Endothelial cell of umbilical vein (primary cell): ENCODE measurements around the gene KMT2C. TPM values are rescaled to one million over a fixed set of nuclear protein-coding genes. Genes with fewer than 3 reads are reported as not detected.

Experiments
- BruUV-seq: library from RNA; stranded (reverse); fragments of 400-500 nt; replicated peaks from 2 replicates; lab custom pipeline; 2021; lab: Mats Ljungman, UMichigan
- CTCF ChIA-PET: fragments of 300-600, 350-600 bp; sonication (Branson Sonifier 250); formaldehyde crosslinking; loops from one replicate; lab custom pipeline; 2021; ENCODE audit warnings: antibody characterized with exemption, inconsistent platforms; lab: Charles Lee
- POLR2A ChIA-PET: fragments of 300-600, 350-600 bp; sonication (Branson Sonifier 250); formaldehyde crosslinking; loops from one replicate; lab custom pipeline; 2021; ENCODE audit warnings: antibody characterized with exemption, inconsistent platforms; lab: Charles Lee
- DNase-seq: peaks from one replicate; pipeline ENCODE4 v3.0.0-alpha.2; 2011; ENCODE audit warnings: low read depth, low spot score
- FAIRE-seq: peaks from 2 replicates; lab custom pipeline; 2011; peaks lifted over from hg19 to GRCh38; lab: Jason Lieb, UNC
- H2AFZ ChIP-seq: 2 replicates; pipeline ENCODE4 v1.6.0; 2012; ENCODE audit warnings: low read depth, low read length, control low read depth, inconsistent platforms
- H3K27ac ChIP-seq: 2 replicates; pipeline ENCODE4 v1.5.1; 2011; ENCODE audit warnings: low read depth, mild to moderate bottlenecking, control low read depth, low read length, moderate library complexity; ENCODE audit not compliant: insufficient read depth
- H3K27me3 ChIP-seq, 2 experiments: 2 replicates each; pipeline versions ENCODE4 v1.6.0 to v1.6.1; 2011; ENCODE audit warnings: low read length in 2 of 2, mixed read lengths in 1 of 2; ENCODE audit not compliant: control insufficient read depth in 2 of 2, insufficient read depth in 2 of 2
- H3K36me3 ChIP-seq, 2 experiments: 2 replicates in 1 of 2; 3 replicates in 1 of 2; pipeline ENCODE4 v1.5.1; 2011; ENCODE audit warnings: low read length in 2 of 2, mild to moderate bottlenecking in 1 of 2, moderate library complexity in 1 of 2; ENCODE audit not compliant: control insufficient read depth in 2 of 2, insufficient read depth in 2 of 2; ENCODE audit errors: extremely low read depth in 1 of 2
- H3K4me1 ChIP-seq: 3 replicates; pipeline ENCODE4 v1.5.1; 2011; ENCODE audit warnings: mild to moderate bottlenecking, low read length; ENCODE audit not compliant: control insufficient read depth, insufficient read depth; ENCODE audit errors: extremely low read depth
- H3K4me2 ChIP-seq: 2 replicates; pipeline ENCODE4 v1.6.1; 2011; ENCODE audit warnings: low read length, control low read depth, mixed read lengths; ENCODE audit not compliant: insufficient read depth
- H3K4me3 ChIP-seq, 3 experiments: fragments of 200-600 bp in 1 of 3; sonication (generic), shearing (Covaris generic) in 1 of 3; replicated peaks in 1 of 3; 2 replicates each; pipeline ENCODE4 v1.5.1; 2011 to 2016; ENCODE audit warnings: control low read depth in 3 of 3, low read length in 3 of 3, mild to moderate bottlenecking in 2 of 3, inconsistent platforms in 1 of 3, low read depth in 1 of 3, moderate library complexity in 1 of 3; ENCODE audit not compliant: insufficient read depth in 1 of 3
- H3K79me2 ChIP-seq: 2 replicates; pipeline ENCODE4 v1.6.0; 2012; ENCODE audit warnings: low read length, inconsistent platforms; ENCODE audit not compliant: control insufficient read depth, insufficient read depth
- H3K9ac ChIP-seq: replicated peaks from 2 replicates; pipeline ENCODE3; 2011; ENCODE audit warnings: low read length, control low read depth; ENCODE audit not compliant: insufficient read depth; ENCODE audit errors: extremely low read depth
- H3K9me1 ChIP-seq: replicated peaks from 3 replicates; pipeline ENCODE4 v1.6.0; 2011; ENCODE audit warnings: mild to moderate bottlenecking, low read length; ENCODE audit not compliant: control insufficient read depth, insufficient read depth; ENCODE audit errors: extremely low read depth
- H3K9me3 ChIP-seq: replicated peaks from 2 replicates; pipeline ENCODE4 v1.5.1; 2012; ENCODE audit warnings: low read length, inconsistent platforms; ENCODE audit not compliant: control insufficient read depth, insufficient read depth
- H4K20me1 ChIP-seq: replicated peaks from 2 replicates; pipeline ENCODE3; 2011; ENCODE audit warnings: mild to moderate bottlenecking, low read length; ENCODE audit not compliant: control insufficient read depth, insufficient read depth; ENCODE audit errors: extremely low read depth
- EZH2 ChIP-seq: IDR thresholded peaks from 2 replicates; pipeline ENCODE4 v1.6.1; 2012; ENCODE audit warnings: borderline replicate concordance, low read depth, mild to moderate bottlenecking, moderate library complexity, low read length, inconsistent platforms; ENCODE audit not compliant: severe bottlenecking
- FOS ChIP-seq: IDR thresholded peaks from 2 replicates; pipeline ENCODE4 v1.6.1; 2011; ENCODE audit warnings: mild to moderate bottlenecking, low read length, moderate library complexity, borderline replicate concordance; ENCODE audit not compliant: insufficient read depth
- GATA2 ChIP-seq: IDR thresholded peaks from 2 replicates; pipeline ENCODE4 v1.7.0; 2011; ENCODE audit warnings: low read depth, mild to moderate bottlenecking, moderate library complexity, mixed read lengths, low read length; ENCODE audit not compliant: insufficient read length, insufficient read depth
- JUN ChIP-seq: IDR thresholded peaks from 2 replicates; pipeline ENCODE4 v1.6.1; 2011; ENCODE audit warnings: borderline replicate concordance, low read depth; ENCODE audit not compliant: insufficient read length, insufficient read depth
- MYC ChIP-seq: IDR thresholded peaks from one replicate; pipeline ENCODE4 v1.6.1; 2011; ENCODE audit warnings: mild to moderate bottlenecking, low read depth, low read length
- POLR2A ChIP-seq: IDR thresholded peaks from 2 replicates; pipeline ENCODE4 v1.6.1; 2012; ENCODE audit warnings: low read depth, mild to moderate bottlenecking, control low read depth, low read length
- POLR2AphosphoS5 ChIP-seq: IDR thresholded peaks from 2 replicates; pipeline ENCODE4 v1.6.1; 2012; ENCODE audit warnings: low read depth, mild to moderate bottlenecking, control low read depth, low read length, moderate library complexity; ENCODE audit not compliant: insufficient read depth
- dilution Hi-C: fragments of 300-500 bp; cut with MboI; formaldehyde crosslinking; loops from one replicate; pipeline ENCODE4 v1.15.0; 2019; ENCODE audit warnings: low sequenced_read_pairs; ENCODE audit not compliant: extremely low pct_ligation_motif_present
- intact Hi-C: fragments of 100-400 bp; cut with micrococcal nuclease; formaldehyde crosslinking; loops from one replicate; pipeline ENCODE4 v1.10.0; 2022
- polyA plus RNA-seq, 4 experiments: library from polyadenylated mRNA; depleted of rRNA in 3 of 4; stranded (reverse) in 3 of 4; unstranded in 1 of 4; fragments of >200 nt; gene quantifications; 2 replicates each; pipeline versions ENCODE4 v1.2.1 to v1.2.3, GENCODE V29; 2011 to 2012; ENCODE audit warnings: missing spikeins in 1 of 4
- total RNA-seq: library from RNA; stranded (reverse); gene quantifications from 2 replicates; pipeline ENCODE4 v1.2.3, GENCODE V29; 2021
- TF ChIP-seq, protein P1 (sequence below): IDR thresholded peaks from 2 replicates; pipeline ENCODE4 v1.6.1; 2011; ENCODE audit not compliant: insufficient read depth, insufficient read length
- TF ChIP-seq, protein P2 (sequence below), 2 donors: IDR thresholded peaks; 1 replicate in 1 of 2; 2 replicates in 1 of 2; pipeline ENCODE4 v1.5.1; 2011; ENCODE audit warnings: low read length in 2 of 2, mild to moderate bottlenecking in 2 of 2, moderate library complexity in 2 of 2, control low read depth in 1 of 2, inconsistent platforms in 1 of 2, low read depth in 1 of 2; ENCODE audit not compliant: insufficient read depth in 1 of 2; ENCODE audit errors: extremely low read depth in 1 of 2

The KMT2C gene
- total and polyA plus RNA-seq, 2 donors (not counting 3 experiments of a cell fraction or from before 2014, with no cell fraction given): 8.0 to 53.7 TPM

DNA sequence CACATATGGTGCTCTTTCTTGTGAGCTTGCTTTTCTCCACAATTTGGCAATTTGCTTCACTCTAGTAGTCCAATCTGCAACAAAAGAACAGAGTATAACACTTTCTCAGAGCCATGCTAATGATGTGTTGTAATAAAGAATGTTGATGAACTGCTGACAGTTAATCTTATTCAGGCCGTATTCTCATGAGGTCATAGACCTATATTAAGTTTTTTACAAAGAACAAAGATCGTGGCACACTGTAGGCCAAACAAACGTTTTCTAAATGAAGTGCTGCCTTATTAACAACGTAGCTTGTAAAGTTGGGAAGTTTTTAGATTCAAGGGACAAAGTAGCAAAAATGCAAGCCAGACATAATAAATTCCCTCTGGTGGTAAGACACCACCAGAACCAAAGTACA, 250.2 kb downstream of the KMT2C start:
- no TSS peak for BruUV-seq
- H3K4me2 ChIP-seq: no peak overlapping the region
- intact Hi-C loops (no loop called here), dilution Hi-C loops (no loop called here)
- no peaks in the 10 kb centered on the region for H3K9me3 ChIP-seq
- TF ChIP-seq, protein P1, sequence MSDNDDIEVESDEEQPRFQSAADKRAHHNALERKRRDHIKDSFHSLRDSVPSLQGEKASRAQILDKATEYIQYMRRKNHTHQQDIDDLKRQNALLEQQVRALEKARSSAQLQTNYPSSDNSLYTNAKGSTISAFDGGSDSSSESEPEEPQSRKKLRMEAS: no peak
- TF ChIP-seq MYC (no peak), POLR2A (no peak), GATA2 (no peak), JUN (no peak), FOS (no peak), POLR2AphosphoS5 (no peak), EZH2 (no peak)
- TF ChIP-seq, protein P2, sequence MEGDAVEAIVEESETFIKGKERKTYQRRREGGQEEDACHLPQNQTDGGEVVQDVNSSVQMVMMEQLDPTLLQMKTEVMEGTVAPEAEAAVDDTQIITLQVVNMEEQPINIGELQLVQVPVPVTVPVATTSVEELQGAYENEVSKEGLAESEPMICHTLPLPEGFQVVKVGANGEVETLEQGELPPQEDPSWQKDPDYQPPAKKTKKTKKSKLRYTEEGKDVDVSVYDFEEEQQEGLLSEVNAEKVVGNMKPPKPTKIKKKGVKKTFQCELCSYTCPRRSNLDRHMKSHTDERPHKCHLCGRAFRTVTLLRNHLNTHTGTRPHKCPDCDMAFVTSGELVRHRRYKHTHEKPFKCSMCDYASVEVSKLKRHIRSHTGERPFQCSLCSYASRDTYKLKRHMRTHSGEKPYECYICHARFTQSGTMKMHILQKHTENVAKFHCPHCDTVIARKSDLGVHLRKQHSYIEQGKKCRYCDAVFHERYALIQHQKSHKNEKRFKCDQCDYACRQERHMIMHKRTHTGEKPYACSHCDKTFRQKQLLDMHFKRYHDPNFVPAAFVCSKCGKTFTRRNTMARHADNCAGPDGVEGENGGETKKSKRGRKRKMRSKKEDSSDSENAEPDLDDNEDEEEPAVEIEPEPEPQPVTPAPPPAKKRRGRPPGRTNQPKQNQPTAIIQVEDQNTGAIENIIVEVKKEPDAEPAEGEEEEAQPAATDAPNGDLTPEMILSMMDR (IDR thresholded peaks at IDR 0.05; ENCODE audit: extremely low read depth in 1 of 2, insufficient read depth in 1 of 2, low read depth in 1 of 2, low read length in 2 of 2): no peak
- peaks cover 16 to 26% of the 10 kb centered on the region in 2 experiments for H3K36me3 ChIP-seq
- ChIA-PET POLR2A (no interaction called here), CTCF (interaction anchor here (1.1 kb wide), 1 partner anchor 17 kb away, joined by 3 read pairs; no protein-coding TSS in a partner anchor)
- H3K27me3 ChIP-seq: no peaks in the 10 kb centered on the region
- no peaks in the 10 kb centered on the region for H4K20me1 ChIP-seq
- no peak overlapping the region for H3K27ac ChIP-seq
- DNase-seq: no peak
- no peak overlapping the region for H3K9ac ChIP-seq
- no peak for FAIRE-seq
- H3K79me2 ChIP-seq: no peaks in the 10 kb centered on the region
- H3K9me1 ChIP-seq: no peaks in the 10 kb centered on the region
- H2AFZ ChIP-seq: no peak overlapping the region
- no peaks in the 10 kb centered on the region for H3K4me1 ChIP-seq
- no peak overlapping the region for H3K4me3 ChIP-seq
